B cell (primary cell): ENCODE measurements around the gene TCF3.

Experiments
- CTCF ChIP-seq: fragments of 200-600 bp; IDR thresholded peaks from one replicate; pipeline ENCODE4 v1.8.0; 2022; ENCODE audit warnings: antibody characterized with exemption, mild to moderate bottlenecking
- EZH2 ChIP-seq: IDR thresholded peaks from 2 replicates; pipeline ENCODE4 v1.6.1; 2012; ENCODE audit warnings: borderline replicate concordance, low read depth, mild to moderate bottlenecking, moderate library complexity, low read length; ENCODE audit not compliant: insufficient read depth, poor library complexity, severe bottlenecking

- TF ChIP-seq CTCF (no peak), EZH2 (no peak)
Measured at GRCh38 chr19:1634242-1634937, 18.0 kb downstream of the TCF3 start.
